H9 (cell line): ENCODE measurements around the gene SSRP1. TPM values are rescaled to one million over a fixed set of nuclear protein-coding genes. Genes with fewer than 3 reads are reported as not detected.

Experiments
- DNase-seq: peaks from one replicate; pipeline ENCODE4 v3.0.0-alpha.2; 2017
- H2AFZ ChIP-seq: one replicate; pipeline ENCODE4 v1.6.1; 2013; ENCODE audit warnings: mild to moderate bottlenecking, low read length, control low read depth, moderate library complexity
- H2AK5ac ChIP-seq: 2 replicates; pipeline ENCODE4 v1.6.1; 2013; ENCODE audit warnings: low read length, control low read depth, mixed read lengths; ENCODE audit not compliant: insufficient read length
- H2BK120ac ChIP-seq: one replicate; pipeline ENCODE4 v1.6.1; 2013; ENCODE audit warnings: low read depth, mild to moderate bottlenecking, low read length, control low read depth, inconsistent platforms; ENCODE audit not compliant: poor library complexity, severe bottlenecking
- H2BK12ac ChIP-seq: 2 replicates; pipeline ENCODE4 v1.6.1; 2013; ENCODE audit warnings: low read length, control low read depth, mixed read lengths, low read depth; ENCODE audit not compliant: insufficient read length
- H2BK15ac ChIP-seq: 2 replicates; pipeline ENCODE4 v1.6.1; 2013; ENCODE audit warnings: low read depth, low read length, control low read depth
- H2BK20ac ChIP-seq: one replicate; pipeline ENCODE4 v1.6.1; 2013; ENCODE audit warnings: low read depth, mild to moderate bottlenecking, low read length, control low read depth, inconsistent platforms; ENCODE audit not compliant: poor library complexity, severe bottlenecking
- H2BK5ac ChIP-seq: 2 replicates; pipeline ENCODE4 v1.6.1; 2013; ENCODE audit warnings: low read length, control low read depth, mixed read lengths; ENCODE audit not compliant: insufficient read length
- H3K14ac ChIP-seq: 2 replicates; pipeline ENCODE4 v1.6.1; 2013; ENCODE audit warnings: low read length, control low read depth; ENCODE audit not compliant: insufficient read depth
- H3K18ac ChIP-seq: 2 replicates; pipeline ENCODE4 v1.6.1; 2013; ENCODE audit warnings: low read depth, mild to moderate bottlenecking, mixed read lengths, low read length, control low read depth; ENCODE audit not compliant: insufficient read length
- H3K23ac ChIP-seq: 2 replicates; pipeline ENCODE4 v1.6.1; 2013; ENCODE audit warnings: low read length, control low read depth, mixed read lengths, low read depth; ENCODE audit not compliant: insufficient read length
- H3K23me2 ChIP-seq: 2 replicates; pipeline ENCODE4 v1.6.1; 2013; ENCODE audit warnings: low read depth, mild to moderate bottlenecking, mixed read lengths, low read length, control low read depth; ENCODE audit not compliant: insufficient read length, poor library complexity, severe bottlenecking
- H3K27ac ChIP-seq: 2 replicates; pipeline ENCODE4 v1.5.1; 2013; ENCODE audit warnings: low read length, control low read depth, mixed read lengths, low read depth; ENCODE audit not compliant: insufficient read length
- H3K27me3 ChIP-seq: 2 replicates; pipeline ENCODE4 v1.6.1; 2013; ENCODE audit warnings: low read length, control low read depth, inconsistent platforms; ENCODE audit not compliant: insufficient read depth
- H3K4ac ChIP-seq: 2 replicates; pipeline ENCODE4 v1.6.1; 2013; ENCODE audit warnings: low read depth, mild to moderate bottlenecking, control low read depth, inconsistent platforms, low read length, moderate library complexity
- H3K4me1 ChIP-seq: 2 replicates; pipeline ENCODE4 v1.6.1; 2013; ENCODE audit warnings: low read length, control low read depth, inconsistent platforms; ENCODE audit not compliant: insufficient read depth
- H3K4me2 ChIP-seq: 2 replicates; pipeline ENCODE4 v1.6.1; 2013; ENCODE audit warnings: low read length, control low read depth, mixed read lengths; ENCODE audit not compliant: insufficient read length, insufficient read depth
- H3K56ac ChIP-seq: 2 replicates; pipeline ENCODE4 v1.6.1; 2013; ENCODE audit warnings: low read depth, mild to moderate bottlenecking, mixed read lengths, low read length, control low read depth; ENCODE audit not compliant: insufficient read length
- H3K79me1 ChIP-seq: 2 replicates; pipeline ENCODE4 v1.6.1; 2013; ENCODE audit warnings: low read depth, mild to moderate bottlenecking, moderate library complexity, low read length, control low read depth, inconsistent platforms; ENCODE audit not compliant: insufficient read depth, poor library complexity, severe bottlenecking
- H3K79me2 ChIP-seq: 2 replicates; pipeline ENCODE4 v1.6.1; 2013; ENCODE audit warnings: low read length, control low read depth, inconsistent platforms; ENCODE audit not compliant: insufficient read depth
- H3K9ac ChIP-seq: 2 replicates; pipeline ENCODE4 v1.6.1; 2013; ENCODE audit warnings: low read length, control low read depth, mixed read lengths; ENCODE audit not compliant: insufficient read length; ENCODE audit errors: extremely low read depth
- H3K9me3 ChIP-seq: one replicate; pipeline ENCODE4 v1.6.1; 2013; ENCODE audit warnings: low read depth, low read length, inconsistent platforms; ENCODE audit not compliant: control insufficient read depth
- H3T11ph ChIP-seq: one replicate; pipeline ENCODE4 v1.6.1; 2013; ENCODE audit warnings: mild to moderate bottlenecking, low read length, control low read depth, inconsistent platforms
- H4K20me1 ChIP-seq: one replicate; pipeline ENCODE4 v1.6.1; 2013; ENCODE audit not compliant: control insufficient read depth, insufficient read length, insufficient read depth
- H4K5ac ChIP-seq: 2 replicates; pipeline ENCODE4 v1.6.1; 2013; ENCODE audit warnings: low read depth, mild to moderate bottlenecking, mixed read lengths, low read length, control low read depth; ENCODE audit not compliant: insufficient read length
- H4K8ac ChIP-seq: replicated peaks from 2 replicates; pipeline ENCODE4 v1.6.1; 2013; ENCODE audit warnings: low read length, control low read depth, mixed read lengths, low read depth; ENCODE audit not compliant: insufficient read length
- H4K91ac ChIP-seq: 2 replicates; pipeline ENCODE4 v1.6.1; 2013; ENCODE audit warnings: low read depth, mild to moderate bottlenecking, moderate library complexity, mixed read lengths, low read length, control low read depth; ENCODE audit not compliant: insufficient read length
- H3K27ac Mint-ChIP-seq, 3 experiments: 2 replicates in 2 of 3; 3 replicates in 1 of 3; pipeline ENCODE4 v1.8.0; 2020 to 2021; ENCODE audit warnings: mixed read lengths in 3 of 3, mild to moderate bottlenecking in 1 of 3, moderate library complexity in 1 of 3
- H3K27me3 Mint-ChIP-seq: 2 replicates; pipeline ENCODE4 v1.8.0; 2021; ENCODE audit warnings: low read depth, mild to moderate bottlenecking, moderate library complexity, mixed read lengths
- H3K36me3 Mint-ChIP-seq, 3 experiments: 2 replicates in 2 of 3; 3 replicates in 1 of 3; pipeline ENCODE4 v1.8.0; 2020 to 2021; ENCODE audit warnings: low read depth in 3 of 3, mixed read lengths in 3 of 3; ENCODE audit not compliant: insufficient read depth in 1 of 3
- H3K4me1 Mint-ChIP-seq, 2 experiments: 2 replicates each; pipeline ENCODE4 v1.8.0; 2020; ENCODE audit warnings: mixed read lengths in 2 of 2
- H3K4me3 Mint-ChIP-seq, 2 experiments: 2 replicates in 1 of 2; 3 replicates in 1 of 2; pipeline ENCODE4 v1.8.0; 2020 to 2021; ENCODE audit warnings: mild to moderate bottlenecking in 2 of 2, mixed read lengths in 2 of 2, moderate library complexity in 1 of 2
- H3K9me3 Mint-ChIP-seq, 2 experiments: 2 replicates in 1 of 2; 3 replicates in 1 of 2; pipeline ENCODE4 v1.8.0; 2020; ENCODE audit warnings: mild to moderate bottlenecking in 2 of 2, mixed read lengths in 2 of 2, moderate library complexity in 1 of 2
- CTCF ChIP-seq: fragments of 200-600 bp; sonication (generic); conservative IDR thresholded peaks from 3 replicates; pipeline ENCODE4 v1.8.0; 2021; ENCODE audit warnings: antibody characterized with exemption, mild to moderate bottlenecking
- WGBS: extraction: QIAGEN DNeasy Blood & Tissue Kit; methylation state at CpG from one replicate; pipeline ENCODE4 v1.1.7; 2013; ENCODE audit warnings: missing lambda C conversion rate, low lambda C conversion rate, mixed read lengths; ENCODE audit not compliant: insufficient read length; ENCODE audit errors: extremely low coverage; 5-methylcytosine and 5-hydroxymethylcytosine counted together
- total RNA-seq: library from RNA; stranded (reverse); gene quantifications from 2 replicates; pipeline ENCODE4 v1.2.1, GENCODE V29; 2021

The SSRP1 gene
- total RNA-seq, 1 experiment from 2014 or later: 202 TPM

GRCh38 chr11:57374966-57375365 is 39.3 kb upstream of the SSRP1 start:
- no peak overlapping the region for H3K4me2 ChIP-seq
- no peak overlapping the region for H3T11ph ChIP-seq
- no peaks in the 10 kb centered on the region for H3K79me2 ChIP-seq
- H4K5ac ChIP-seq: no peak overlapping the region
- Mint-ChIP-seq H3K4me1 (peaks cover 3 to 15% of the 10 kb centered on the region in 2 experiments), H3K27me3 (peaks cover 42% of the 10 kb centered on the region), H3K9me3 (no peaks in the 10 kb centered on the region), H3K4me3 (no peak overlapping the region), H3K36me3 (no peaks in the 10 kb centered on the region), H3K27ac (no peak overlapping the region)
- no peaks in the 10 kb centered on the region for H3K23me2 ChIP-seq
- H2BK15ac ChIP-seq: no peak overlapping the region
- no peak overlapping the region for H3K27ac ChIP-seq
- WGBS: no CpG with 5 or more reads among the region's 3 CpGs
- no peak overlapping the region for H2BK5ac ChIP-seq
- DNase-seq: no peak
- no peak overlapping the region for H2AK5ac ChIP-seq
- H2BK20ac ChIP-seq: no peak overlapping the region
- no peak overlapping the region for H3K4ac ChIP-seq
- no peak overlapping the region for H3K18ac ChIP-seq
- H2BK120ac ChIP-seq: no peak overlapping the region
- H4K8ac ChIP-seq: no peak overlapping the region
- H4K20me1 ChIP-seq: no peaks in the 10 kb centered on the region
- TF ChIP-seq CTCF: no peak
- no peaks in the 10 kb centered on the region; the same call in 1 of the 2 replicates for H3K4me1 ChIP-seq
- no peak overlapping the region for H2AFZ ChIP-seq
- no peak overlapping the region for H3K9ac ChIP-seq
- no peaks in the 10 kb centered on the region for H3K9me3 ChIP-seq
- no peaks in the 10 kb centered on the region for H3K79me1 ChIP-seq
- H3K14ac ChIP-seq: no peak overlapping the region
- H3K23ac ChIP-seq: no peak overlapping the region
- H2BK12ac ChIP-seq: no peak overlapping the region
- no peak overlapping the region for H3K56ac ChIP-seq
- H3K27me3 ChIP-seq: no peaks in the 10 kb centered on the region; the same call in 1 of the 2 replicates
- H4K91ac ChIP-seq: no peak overlapping the region
